HG03432 (cell line): Measurements from ENCODE around the gene ATF6.
"Not testable (repeated sequence)": the region's sequence is repeated elsewhere in the genome, so short reads cannot be mapped to it uniquely, and the experiment has no call there.

Experiments
- ATAC-seq: cut with Tn5 transposase; IDR thresholded peaks from one replicate; pipeline ENCODE4 v1.9.1; 2021; ENCODE audit warnings: mild to moderate bottlenecking, moderate library complexity; ENCODE audit not compliant: unreplicated experiment

Gene ATF6

DNA sequence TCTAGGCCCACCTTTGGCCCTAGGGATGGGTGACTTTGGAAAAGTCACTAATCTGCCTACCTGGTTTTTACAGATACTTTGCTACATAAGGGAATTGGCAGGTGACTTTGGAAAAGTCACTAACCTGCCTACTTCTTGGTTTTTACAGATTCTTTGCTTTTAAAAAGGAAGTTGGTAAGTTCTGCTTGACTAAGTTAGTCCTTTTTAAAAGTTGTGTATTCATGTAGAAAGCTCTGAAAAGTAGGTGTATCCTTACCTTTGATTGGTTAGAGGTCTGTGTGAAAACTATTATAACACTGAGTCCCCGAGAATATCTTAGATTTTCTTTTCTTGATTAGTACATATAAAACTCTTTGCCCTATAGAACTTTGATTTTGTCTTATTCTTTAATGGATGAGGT, 12.4 kb downstream of the ATF6 start:
- ATAC-seq: no peak

DNA sequence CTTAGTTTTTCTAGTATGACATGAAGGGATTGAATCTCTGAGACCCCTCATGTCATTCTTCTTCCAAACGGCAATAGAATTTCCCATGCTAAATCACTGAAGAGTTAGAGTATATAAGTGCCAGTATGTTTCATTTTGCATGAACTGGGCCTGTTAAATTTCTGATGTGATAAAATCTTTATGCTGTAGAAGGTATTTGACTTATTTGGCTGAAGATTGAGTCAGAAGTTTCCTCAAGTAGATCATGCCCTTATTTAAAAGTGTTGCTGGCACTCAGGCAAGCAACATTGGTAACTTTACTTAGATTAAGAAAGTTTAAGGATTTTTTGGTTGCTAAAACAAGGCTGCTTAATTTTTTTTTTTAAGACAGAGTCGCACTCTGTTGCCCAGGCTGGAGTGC, 13.3 kb downstream of the ATF6 start:
- no peak for ATAC-seq

- ATAC-seq: peak; percentile 62
These were observed 15.9 kb downstream of the ATF6 start for GRCh38 chr1:161781995-161782394.

DNA sequence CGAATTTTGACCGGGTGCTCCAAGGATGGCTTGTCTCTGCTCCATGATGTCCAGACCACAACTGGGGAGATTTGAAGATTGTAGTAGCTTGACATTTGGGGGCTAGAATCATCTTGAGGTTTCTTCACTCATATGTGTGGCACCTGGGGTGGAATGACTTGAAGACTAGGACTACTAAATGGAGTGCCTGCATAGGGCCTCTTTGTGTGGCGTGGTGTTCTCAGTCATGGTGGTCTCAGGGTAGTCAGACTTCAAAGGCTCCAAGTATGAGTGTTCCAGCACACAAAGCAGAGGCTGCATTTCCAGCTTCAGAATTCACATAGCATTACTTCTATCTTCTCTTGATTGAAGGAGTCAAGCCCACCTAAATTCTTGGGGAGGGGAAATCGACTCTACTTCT, 16.8 kb downstream of the ATF6 start:
- no peak for ATAC-seq

DNA sequence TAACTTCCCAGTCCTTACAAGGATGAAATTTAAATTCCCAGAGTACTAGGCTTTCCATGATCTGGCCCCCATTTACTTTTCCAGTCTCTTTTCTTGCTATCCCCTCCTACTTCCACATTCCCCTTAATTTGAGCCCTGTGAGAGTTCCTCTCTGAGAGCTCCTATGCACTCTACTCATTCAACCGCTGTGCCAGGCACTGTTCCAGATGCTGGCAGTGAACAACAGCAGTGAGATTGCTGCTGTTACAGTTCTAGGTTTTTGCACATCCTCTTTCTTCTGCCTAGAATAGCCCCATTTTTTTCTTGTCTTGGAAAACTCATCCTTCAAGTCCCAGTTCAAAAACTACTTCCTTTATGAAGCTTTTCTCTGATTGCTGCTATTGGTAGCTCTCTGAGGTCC, 18.8 kb downstream of the ATF6 start:
- ATAC-seq: no peak

GRCh38 chr1:161787355-161787754, 21.2 kb downstream of the ATF6 start:
- no peak for ATAC-seq

GRCh38 chr1:161790587-161791317, 24.6 kb downstream of the ATF6 start:
- no peak for ATAC-seq

DNA sequence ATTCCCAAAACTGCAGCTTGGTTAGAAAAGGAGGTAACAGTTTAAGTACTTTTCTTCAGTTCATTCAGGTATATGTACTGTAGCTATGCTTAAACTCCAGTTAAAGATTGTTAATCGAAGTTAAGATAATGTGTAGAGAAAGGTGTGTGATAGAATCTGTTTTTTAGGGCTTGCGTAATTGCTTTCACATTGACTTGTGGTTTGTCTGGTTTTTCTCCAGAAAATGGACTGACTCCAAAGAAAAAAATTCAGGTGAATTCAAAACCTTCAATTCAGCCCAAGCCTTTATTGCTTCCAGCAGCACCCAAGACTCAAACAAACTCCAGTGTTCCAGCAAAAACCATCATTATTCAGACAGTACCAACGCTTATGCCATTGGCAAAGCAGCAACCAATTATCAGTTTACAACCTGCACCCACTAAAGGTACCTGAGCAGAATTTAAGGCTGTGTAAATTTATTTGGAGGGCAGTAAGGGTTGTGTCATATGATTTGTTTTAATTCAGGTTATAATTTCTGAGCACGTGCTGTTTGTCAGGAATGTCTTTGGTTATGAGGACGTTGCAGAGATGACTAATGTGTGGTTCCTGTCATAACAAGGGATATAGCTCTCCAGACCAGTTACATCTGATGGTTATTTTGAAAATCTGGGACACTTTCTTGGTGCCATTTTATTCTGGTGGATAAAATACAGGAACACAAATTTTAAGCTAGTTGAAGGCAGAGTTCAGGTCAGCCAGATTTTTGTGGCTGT, 26.0 kb downstream of the ATF6 start:
- ATAC-seq: no peak

DNA sequence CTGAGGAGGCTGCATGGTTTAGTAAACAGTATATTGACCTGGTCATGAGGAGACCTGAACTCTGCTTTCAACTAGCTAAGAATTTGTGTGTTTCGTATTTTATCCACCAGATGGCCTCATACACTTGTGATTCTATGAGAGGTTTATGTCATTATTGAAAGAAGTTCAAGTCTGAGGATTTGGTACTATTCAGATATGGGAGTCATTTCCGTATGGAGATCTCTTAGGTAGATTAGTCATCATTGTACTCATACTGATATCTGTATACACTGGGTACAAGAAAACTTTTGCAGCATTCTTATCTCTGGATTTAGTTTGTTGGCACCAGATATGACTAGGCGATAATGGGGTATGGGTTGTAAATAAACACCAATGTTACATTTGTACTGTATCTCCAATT, 26.6 kb downstream of the ATF6 start:
- ATAC-seq: peak; percentile 85

GRCh38 chr1:161799792-161800191, 33.7 kb downstream of the ATF6 start:
- no peak for ATAC-seq

GRCh38 chr1:161801955-161802354, 35.8 kb downstream of the ATF6 start:
- ATAC-seq: no peak

- no peak for ATAC-seq
These were observed 37.1 kb downstream of the ATF6 start for GRCh38 chr1:161803181-161803580.

DNA sequence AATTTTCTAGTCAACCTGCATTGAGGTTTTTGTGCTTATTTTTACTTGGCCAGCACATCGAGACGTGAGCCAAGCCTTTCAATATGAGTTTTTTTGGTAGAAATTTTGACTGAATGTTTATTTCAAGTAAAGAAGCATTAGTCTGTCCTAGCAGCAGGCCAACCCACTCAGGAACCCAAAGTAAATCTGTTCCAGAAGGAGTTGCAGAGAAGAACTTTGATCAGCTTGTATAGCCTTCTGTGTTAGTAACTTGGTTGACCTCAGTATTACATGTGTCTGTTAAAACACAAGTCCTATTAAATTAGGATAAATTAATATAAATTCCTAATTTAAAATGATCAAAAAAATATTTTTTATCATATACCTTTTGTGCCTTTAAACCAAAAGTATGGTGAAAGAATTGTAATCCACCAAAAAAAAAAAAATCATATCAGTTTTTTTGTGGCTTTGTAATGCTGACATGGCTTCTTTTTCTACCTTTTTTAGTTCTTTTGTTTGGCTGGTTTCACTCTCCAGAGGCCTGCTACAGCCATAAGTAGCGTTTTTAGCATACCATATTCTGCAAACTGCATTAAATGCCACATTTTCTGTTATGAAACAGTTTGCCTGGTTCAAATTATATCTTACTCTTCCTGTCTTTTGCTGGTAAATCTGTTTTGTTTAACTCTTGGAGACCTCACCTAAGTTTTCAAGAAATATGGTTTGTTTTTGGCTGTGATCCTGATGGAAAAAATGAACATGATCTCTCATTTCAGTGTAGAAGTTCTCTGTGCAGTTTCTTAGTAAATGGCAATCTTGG, 39.5 kb downstream of the ATF6 start:
- no peak for ATAC-seq

GRCh38 chr1:161809202-161809601, 43.1 kb downstream of the ATF6 start:
- ATAC-seq: not testable (repeated sequence)

- ATAC-seq: not testable (repeated sequence)
These were observed 43.5 kb downstream of the ATF6 start for GRCh38 chr1:161809656-161810055.

GRCh38 chr1:161810780-161811179, 44.7 kb downstream of the ATF6 start:
- no peak for ATAC-seq

- ATAC-seq: no peak
These were observed 50.1 kb downstream of the ATF6 start for GRCh38 chr1:161816201-161816600.

DNA sequence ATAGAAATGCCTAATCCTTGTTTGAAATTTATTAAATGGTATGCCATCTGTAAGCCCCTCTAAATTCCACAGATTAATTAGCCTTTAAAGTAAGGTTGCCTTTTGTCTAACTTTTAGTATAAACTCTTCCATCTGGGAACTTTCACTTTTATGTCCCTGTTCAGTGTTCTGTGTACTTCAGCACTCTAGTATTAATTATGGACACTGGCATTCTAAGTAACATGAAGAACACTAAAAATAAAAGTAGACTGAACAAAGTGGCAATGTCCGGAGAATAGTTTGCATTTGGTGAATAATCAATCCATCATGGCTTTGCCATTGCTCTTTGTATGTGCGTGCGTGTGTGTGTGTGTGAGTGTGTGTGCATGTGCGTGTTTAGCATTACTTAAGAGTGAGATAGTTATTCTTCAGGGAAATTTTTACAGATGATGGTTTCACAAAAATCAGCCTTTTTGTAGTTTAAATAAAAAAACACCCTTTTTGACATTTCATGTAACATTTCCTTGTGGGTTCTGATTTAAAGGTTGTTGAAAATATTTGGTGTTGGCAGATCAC, 51.1 kb downstream of the ATF6 start:
- no peak for ATAC-seq

DNA sequence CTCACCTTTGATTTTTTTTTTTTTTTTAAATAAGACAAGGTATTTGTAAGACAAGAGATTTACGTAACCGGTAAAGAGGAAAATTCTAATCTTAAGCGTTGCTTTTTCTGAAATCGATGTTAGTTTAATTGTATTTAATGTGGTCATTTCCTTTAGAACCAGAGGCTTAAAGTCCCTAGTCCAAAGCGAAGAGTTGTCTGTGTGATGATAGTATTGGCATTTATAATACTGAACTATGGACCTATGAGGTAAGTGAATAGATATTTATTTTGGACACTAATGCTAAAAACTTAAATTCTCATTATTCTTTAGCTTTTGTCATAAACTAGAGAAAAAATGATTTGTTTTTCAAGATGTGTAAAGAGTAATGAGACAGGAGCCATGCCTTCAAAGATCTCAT, 54.8 kb downstream of the ATF6 start:
- ATAC-seq: no peak

DNA sequence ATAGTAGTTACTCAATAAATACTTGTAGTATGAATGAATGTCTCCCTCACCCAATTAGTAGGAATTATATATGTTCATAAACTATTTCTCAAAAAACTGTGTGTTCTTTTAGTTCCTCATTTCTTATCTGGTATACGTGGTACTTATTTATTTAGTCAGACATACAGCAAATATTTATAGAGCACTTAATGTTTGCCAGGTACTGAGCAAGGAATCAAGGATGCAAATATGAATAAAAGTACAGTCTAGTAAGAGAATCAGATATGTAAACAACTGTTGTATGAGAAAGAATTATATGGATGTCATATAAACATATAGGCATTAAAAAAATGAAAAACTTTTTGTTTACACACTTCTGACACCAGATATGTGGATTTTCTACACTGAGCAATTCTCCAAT, 58.5 kb downstream of the ATF6 start:
- no peak for ATAC-seq

GRCh38 chr1:161825831-161826230, 59.7 kb downstream of the ATF6 start:
- no peak for ATAC-seq
